ENCODE measurements around the gene STUB1.

The STUB1 gene

GRCh38 chr16:725463-726187 lies 45.4 kb downstream of the STUB1 start:
- no peak for ATAC-seq

GRCh38 chr16:726188-726437 lies 45.9 kb downstream of the STUB1 start:
- TF ChIP-seq CREB5 (CRISPR knock-in tag; IDR thresholded peaks at IDR 0.05; ENCODE audit: low read depth) = no peak
- no peak for TF ChIP-seq ARNTL (CRISPR knock-in tag; IDR thresholded peaks at IDR 0.05; ENCODE audit: borderline replicate concordance, low read depth)
- no peak for TF ChIP-seq PATZ1 (CRISPR knock-in tag; IDR thresholded peaks at IDR 0.05; ENCODE audit: borderline replicate concordance)
- no peak for TF ChIP-seq TSHZ2 (CRISPR knock-in tag; IDR thresholded peaks at IDR 0.05)
- TF ChIP-seq TOX (CRISPR knock-in tag; IDR thresholded peaks at IDR 0.05; ENCODE audit: borderline replicate concordance) = no peak
- TF ChIP-seq ZNF70 (CRISPR knock-in tag; IDR thresholded peaks at IDR 0.05) = no peak
- no peak for TF ChIP-seq PPARA (CRISPR knock-in tag; IDR thresholded peaks at IDR 0.05; ENCODE audit: borderline replicate concordance)
- no peak for TF ChIP-seq ESRRG (CRISPR knock-in tag; IDR thresholded peaks at IDR 0.05)
- TF ChIP-seq ZNF8 (CRISPR knock-in tag; IDR thresholded peaks at IDR 0.05) = no peak
- TF ChIP-seq GLIS3 (CRISPR knock-in tag; IDR thresholded peaks at IDR 0.05) = no peak
- TF ChIP-seq ISL1 (CRISPR knock-in tag; IDR thresholded peaks at IDR 0.05) = no peak
- no peak for TF ChIP-seq SNAI2 (CRISPR knock-in tag; IDR thresholded peaks at IDR 0.05)

More at GRCh38 chr16:725463-726187, 45.4 kb downstream of the STUB1 start:
- TF ChIP-seq ZC3H10 (CRISPR knock-in tag; IDR thresholded peaks at IDR 0.05) (no peak), TOX (CRISPR knock-in tag; IDR thresholded peaks at IDR 0.05; ENCODE audit: borderline replicate concordance) (no peak), CREB5 (CRISPR knock-in tag; IDR thresholded peaks at IDR 0.05; ENCODE audit: low read depth) (no peak), SNAI2 (CRISPR knock-in tag; IDR thresholded peaks at IDR 0.05) (no peak), CSRNP3 (CRISPR knock-in tag; IDR thresholded peaks at IDR 0.05) (no peak), TCF4 (CRISPR knock-in tag; IDR thresholded peaks at IDR 0.05; ENCODE audit: borderline replicate concordance) (no peak), POU6F1 (CRISPR knock-in tag; IDR thresholded peaks at IDR 0.05; ENCODE audit: borderline replicate concordance, low read depth) (no peak), ZNF70 (CRISPR knock-in tag; IDR thresholded peaks at IDR 0.05) (no peak), PATZ1 (CRISPR knock-in tag; IDR thresholded peaks at IDR 0.05; ENCODE audit: borderline replicate concordance) (no peak)

More at GRCh38 chr16:726188-726437, 45.9 kb downstream of the STUB1 start:
- no peak for ATAC-seq

Data from SK-N-SH treated with all-trans-retinoic acid at 6 μM for 48 hours (cell line).